GM19452 (cell line): ENCODE results near the gene CEP250.
A peak's percentile ranks its signal among the peaks of the same experiment; 100 is the strongest.
"Not testable (repeated sequence)": the region's sequence is repeated elsewhere in the genome, so short reads cannot be mapped to it uniquely, and the experiment has no call there.

Experiments used
- ATAC-seq: cut with Tn5 transposase; IDR thresholded peaks from one replicate; pipeline ENCODE4 v1.9.1; 2021; ENCODE audit not compliant: unreplicated experiment

The CEP250 gene

DNA sequence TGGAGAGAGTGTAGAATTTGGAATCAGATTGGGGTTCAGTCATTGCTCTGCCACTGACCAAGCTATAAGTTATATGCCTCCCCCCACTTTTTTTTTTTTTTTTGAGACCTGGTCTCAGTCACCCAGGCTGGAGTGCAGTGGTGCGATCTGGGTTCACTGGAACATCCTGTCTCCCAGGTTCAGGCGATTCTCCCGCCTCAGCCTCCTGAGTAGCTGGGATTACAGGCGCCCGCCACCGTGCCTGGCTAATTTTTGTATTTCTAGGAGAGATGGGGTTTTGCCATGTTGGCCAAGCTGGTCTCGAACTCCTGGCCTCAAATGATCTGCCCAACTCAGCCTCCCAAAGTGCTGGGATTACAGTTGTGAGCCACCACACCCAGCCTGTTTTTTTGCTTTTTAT lies 1.3 kb downstream of the CEP250 start:
- ATAC-seq, result not testable (repeated sequence)

DNA sequence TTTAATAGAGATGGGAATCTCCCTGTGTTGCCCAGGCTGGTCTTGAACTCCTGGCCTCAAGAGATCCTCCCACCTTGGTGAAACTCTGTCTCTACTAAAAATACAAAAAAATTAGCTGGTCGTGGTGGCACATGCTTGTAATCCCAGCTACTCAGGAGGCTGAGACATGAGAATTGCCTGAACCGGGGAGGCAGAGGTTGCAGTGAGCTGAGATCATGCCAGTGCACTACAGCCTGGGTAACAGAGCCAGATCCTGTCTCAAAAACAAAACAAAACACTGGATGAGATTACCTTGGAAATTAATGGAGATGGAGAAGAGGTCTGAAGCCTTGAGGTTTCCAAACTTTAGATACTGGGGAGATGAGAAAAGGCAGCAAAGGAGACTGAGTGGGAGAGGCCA lies 2.1 kb downstream of the CEP250 start:
- not testable (repeated sequence) for ATAC-seq

DNA sequence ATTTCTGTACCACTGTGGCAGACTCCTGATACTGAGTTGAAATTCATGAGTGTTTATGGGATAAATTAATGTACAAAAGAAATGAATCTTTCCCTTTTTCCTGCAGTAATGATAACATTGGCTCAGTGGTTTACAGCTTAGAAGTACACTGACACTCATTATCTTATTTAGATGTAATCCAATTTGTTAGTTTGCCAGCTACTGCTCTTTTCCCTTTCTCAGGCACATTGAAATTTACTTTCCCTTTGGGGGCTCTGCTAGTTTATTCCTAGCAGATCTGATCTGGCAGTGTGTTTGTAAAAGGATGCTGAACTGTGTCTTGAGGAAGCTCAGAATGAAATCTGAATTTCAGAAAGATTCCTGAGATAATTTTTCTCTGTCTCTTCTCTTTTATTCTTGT lies 3.0 kb downstream of the CEP250 start:
- ATAC-seq, result no peak

DNA sequence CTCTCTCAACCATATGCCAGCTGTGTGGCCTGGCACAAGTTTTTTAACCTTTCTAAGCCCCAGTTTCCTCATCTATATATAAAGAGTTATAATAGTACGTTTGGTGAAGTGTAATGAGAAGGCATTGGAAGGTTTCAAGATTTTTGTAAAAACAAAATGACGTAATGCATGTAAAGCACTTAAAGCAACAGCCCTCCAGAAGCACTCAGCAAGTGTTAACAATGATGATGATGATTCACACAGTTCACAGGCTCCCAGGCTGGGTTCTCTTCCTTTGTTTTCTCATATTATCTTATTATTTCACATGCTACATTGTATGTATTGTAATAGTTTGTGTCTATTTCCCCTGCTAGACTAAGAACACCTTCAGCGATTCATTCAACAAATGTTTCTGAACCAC lies 6.2 kb downstream of the CEP250 start:
- no peak for ATAC-seq

- no peak for ATAC-seq
Observed at GRCh38 chr20:35462351-35462750, 7.0 kb downstream of the CEP250 start.

- ATAC-seq, result no peak
Observed at GRCh38 chr20:35463455-35464300, 8.3 kb downstream of the CEP250 start.

- no peak for ATAC-seq
Observed at GRCh38 chr20:35465976-35466375, 10.6 kb downstream of the CEP250 start.

- no peak for ATAC-seq
Observed at GRCh38 chr20:35466856-35467255, 11.5 kb downstream of the CEP250 start.

GRCh38 chr20:35467339-35468224 lies 12.2 kb downstream of the CEP250 start:
- no peak for ATAC-seq

- ATAC-seq, result no peak
Observed at GRCh38 chr20:35468671-35469334, 13.4 kb downstream of the CEP250 start.

DNA sequence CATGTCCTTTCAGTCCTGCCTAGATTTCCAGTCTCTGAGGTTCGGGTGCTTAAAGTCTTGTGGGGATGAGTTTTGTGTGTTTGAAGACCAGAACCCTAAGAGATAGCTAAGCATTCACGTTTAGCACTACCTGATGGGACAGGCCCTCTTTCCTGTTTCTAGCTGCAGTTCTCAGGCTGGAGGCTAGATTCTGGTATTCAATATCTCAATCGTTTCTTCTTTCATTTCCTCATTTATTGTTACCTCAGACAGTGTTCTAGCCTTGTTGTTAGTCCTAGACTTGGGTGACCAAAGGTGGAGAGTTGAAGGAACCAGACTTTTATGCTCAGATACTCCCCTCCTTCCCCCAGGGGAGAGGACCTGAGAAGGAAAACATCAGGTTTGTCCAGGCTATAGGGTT lies 16.8 kb downstream of the CEP250 start:
- no peak for ATAC-seq

- ATAC-seq, result no peak
Observed at GRCh38 chr20:35473684-35474083, 18.3 kb downstream of the CEP250 start.

GRCh38 chr20:35474303-35474871 lies 19.0 kb downstream of the CEP250 start:
- ATAC-seq, result no peak

GRCh38 chr20:35476288-35476687 lies 20.9 kb downstream of the CEP250 start:
- ATAC-seq, result no peak

GRCh38 chr20:35478804-35479472 lies 23.5 kb downstream of the CEP250 start:
- no peak for ATAC-seq

- no peak for ATAC-seq
Observed at GRCh38 chr20:35479798-35480197, 24.4 kb downstream of the CEP250 start.

- ATAC-seq, result no peak
Observed at GRCh38 chr20:35487479-35487878, 32.1 kb downstream of the CEP250 start.

DNA sequence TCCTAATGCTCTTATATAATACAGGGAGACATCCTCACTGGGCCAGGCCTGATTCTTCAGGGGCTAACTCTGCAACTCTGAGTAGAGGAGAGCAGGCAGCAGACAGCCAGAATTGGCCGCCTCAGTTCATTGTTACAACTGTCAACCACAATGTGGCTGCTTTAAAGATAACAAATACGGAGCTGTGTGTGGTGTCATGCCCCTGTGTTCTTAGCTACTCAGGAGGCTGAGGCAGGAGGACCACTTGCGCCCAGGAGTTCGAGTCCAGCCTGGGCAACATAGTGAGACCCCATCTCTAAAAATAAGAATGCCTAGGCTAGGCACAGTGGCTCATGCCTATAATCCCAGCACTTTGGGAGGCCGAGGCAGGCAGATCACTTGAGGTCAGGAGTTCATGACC lies 34.3 kb downstream of the CEP250 start:
- no peak for ATAC-seq

GRCh38 chr20:35490736-35491181 lies 35.4 kb downstream of the CEP250 start:
- ATAC-seq, result peak; percentile 95

DNA sequence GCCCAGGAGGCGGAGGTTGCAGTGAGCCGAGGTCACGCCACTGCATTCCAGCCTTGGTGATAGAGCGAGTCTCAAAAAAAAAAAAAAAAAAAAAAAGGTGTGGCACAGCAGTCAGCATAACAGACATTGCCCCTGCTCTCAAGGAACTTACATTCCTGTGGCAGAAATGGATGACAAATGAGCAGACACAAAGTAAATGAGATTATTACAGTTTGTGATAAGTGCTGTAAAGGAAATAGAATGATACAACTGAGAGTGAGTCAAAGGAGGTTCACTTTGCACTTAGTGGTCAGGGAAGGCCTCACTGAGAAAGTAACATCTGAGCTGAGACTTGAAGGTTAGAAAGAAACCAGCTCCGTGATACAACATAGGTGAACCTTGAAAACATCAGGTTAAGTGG lies 36.4 kb downstream of the CEP250 start:
- no peak for ATAC-seq
